Fibroblast of mammary gland (primary cell): Measurements from ENCODE around the gene VPS13D.

Experiments
- DNase-seq: peaks from one replicate; pipeline ENCODE4 v3.0.0-alpha.2; 2010; ENCODE audit warnings: low read depth
- H3K4me3 ChIP-seq: 2 replicates; pipeline ENCODE4 v1.5.1; 2011; ENCODE audit warnings: low read depth, mild to moderate bottlenecking, low read length, moderate library complexity; ENCODE audit not compliant: control insufficient read depth
- CTCF ChIP-seq: conservative IDR thresholded peaks from 2 replicates; pipeline ENCODE4 v1.5.1; 2011; ENCODE audit warnings: low read depth, low read length, inconsistent platforms; ENCODE audit not compliant: control insufficient read depth, insufficient read depth

Gene VPS13D

DNA sequence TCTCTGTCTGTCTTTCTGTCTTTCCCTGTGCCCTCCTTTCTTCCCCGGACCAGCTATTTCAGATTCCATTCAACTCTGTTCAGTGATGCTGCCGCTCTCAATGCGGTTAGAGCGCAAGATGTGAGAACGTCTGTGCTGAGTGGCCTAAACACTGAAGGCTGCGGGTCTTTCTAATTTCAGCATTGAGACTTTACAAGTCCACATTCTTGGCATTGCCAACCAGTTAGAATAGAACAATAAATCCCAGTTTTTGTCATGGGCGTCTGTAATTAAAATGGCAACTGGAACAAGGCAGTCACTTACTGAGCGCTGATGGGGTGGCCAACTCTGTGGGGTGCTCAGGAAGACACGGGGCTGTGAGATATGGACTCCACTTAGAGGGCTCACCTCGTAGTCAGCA is 275.4 kb downstream of the VPS13D start:
- TF ChIP-seq CTCF = no peak
- DNase-seq = no peak

DNA sequence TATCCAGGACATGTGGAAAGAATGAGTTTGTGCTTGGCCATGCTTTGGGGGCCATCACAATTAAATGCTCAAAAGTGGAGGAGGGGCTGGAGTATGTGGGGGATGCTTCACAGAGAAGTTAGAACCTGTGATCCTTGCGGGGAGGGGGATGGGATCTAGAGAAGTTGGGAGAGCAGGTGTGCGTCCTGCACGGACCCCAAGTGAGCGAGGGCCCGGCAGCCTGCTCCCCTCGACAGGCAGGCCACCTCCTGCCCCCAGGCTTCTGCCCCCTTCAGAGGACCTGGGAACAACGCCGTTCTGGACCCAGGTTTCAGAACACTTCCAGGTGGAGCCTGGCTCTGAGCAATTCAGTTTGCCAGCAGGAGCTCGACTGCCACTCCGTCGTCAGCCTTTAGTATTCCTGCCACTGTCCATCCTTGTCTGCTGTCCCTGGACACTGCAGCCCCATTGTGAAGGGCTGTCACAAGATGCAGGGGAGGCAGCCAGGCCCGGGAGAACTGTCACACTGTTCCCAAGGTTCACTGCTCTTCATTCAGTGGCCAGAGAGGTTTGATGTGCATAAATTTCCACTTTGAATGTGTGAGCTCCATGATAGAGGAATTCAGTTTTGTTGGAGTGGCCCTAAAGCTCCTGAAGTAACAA is 275.9 kb downstream of the VPS13D start:
- H3K4me3 ChIP-seq = no peak overlapping the region
- TF ChIP-seq CTCF = no peak
- no peak for DNase-seq

More for the DNA sequence above, 275.4 kb downstream of the VPS13D start:
- no peak overlapping the region for H3K4me3 ChIP-seq

- no peak overlapping the region for H3K4me3 ChIP-seq
Observed at GRCh38 chr1:12506281-12507280, 276.8 kb downstream of the VPS13D start.

GRCh38 chr1:12507631-12508030 is 277.8 kb downstream of the VPS13D start:
- TF ChIP-seq CTCF = no peak
- no peak overlapping the region for H3K4me3 ChIP-seq
- DNase-seq = no peak

More at GRCh38 chr1:12506281-12507280, 276.8 kb downstream of the VPS13D start:
- TF ChIP-seq CTCF = no peak
- DNase-seq = no peak

- no peak overlapping the region for H3K4me3 ChIP-seq
- DNase-seq = no peak
- TF ChIP-seq CTCF = no peak
Observed at GRCh38 chr1:12508849-12509248, 279.0 kb downstream of the VPS13D start.

DNA sequence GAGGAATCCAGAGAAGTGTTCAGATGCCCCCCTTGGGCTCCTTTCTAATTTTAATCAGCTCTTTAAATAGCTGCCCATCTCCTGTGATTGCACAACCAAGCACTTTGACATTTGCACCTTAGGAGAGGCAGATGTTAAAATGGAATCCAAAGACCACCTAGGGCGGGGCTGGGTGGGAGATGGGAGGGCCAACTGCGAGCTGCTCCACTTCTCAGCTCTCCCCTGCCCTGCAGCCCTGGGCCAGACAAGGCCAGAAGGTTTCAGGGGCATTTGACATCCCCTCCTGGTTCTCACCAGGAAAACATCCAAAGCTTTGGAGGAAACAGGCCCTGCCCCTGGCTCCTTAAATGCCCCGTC is 281.3 kb downstream of the VPS13D start:
- no peak for DNase-seq
- H3K4me3 ChIP-seq = no peak overlapping the region

More for the DNA sequence above, 281.3 kb downstream of the VPS13D start:
- no peak for TF ChIP-seq CTCF
